ENCODE data around the gene CCDC27.

DNA sequence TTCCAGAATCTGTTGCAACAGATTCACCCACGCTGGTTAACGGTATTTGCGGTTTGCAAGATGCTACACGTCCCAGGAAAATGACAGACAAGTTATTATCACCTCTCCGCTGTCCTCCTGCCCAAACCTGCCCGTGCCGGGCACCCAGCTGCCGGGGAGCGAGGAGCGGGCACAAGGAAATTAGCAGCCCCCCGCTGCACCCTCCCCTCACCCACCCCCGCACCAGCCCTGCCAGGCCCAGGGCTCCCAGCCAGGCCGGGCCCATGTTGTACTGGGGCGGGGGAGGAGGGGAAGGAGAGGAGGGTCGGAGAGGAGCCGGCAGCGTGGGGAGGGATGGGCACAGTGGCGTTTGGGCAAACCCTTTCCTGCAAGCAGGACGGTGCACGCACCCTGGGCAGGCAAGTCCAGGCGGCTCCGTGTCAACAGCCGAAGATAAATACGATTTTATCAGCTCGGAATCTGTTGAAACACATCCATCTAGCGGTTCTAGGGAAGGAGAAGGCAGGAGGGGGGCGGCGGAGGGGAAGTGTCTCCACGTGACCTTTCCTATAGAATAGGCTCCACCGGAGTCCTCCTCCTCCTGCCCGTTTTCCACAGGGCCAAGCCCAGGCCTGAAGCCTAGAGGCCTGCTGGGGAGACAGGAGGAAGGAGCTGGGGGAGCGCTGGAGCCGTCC, 35.1 kb upstream of the CCDC27 start:
- TF ChIP-seq, protein P1, sequence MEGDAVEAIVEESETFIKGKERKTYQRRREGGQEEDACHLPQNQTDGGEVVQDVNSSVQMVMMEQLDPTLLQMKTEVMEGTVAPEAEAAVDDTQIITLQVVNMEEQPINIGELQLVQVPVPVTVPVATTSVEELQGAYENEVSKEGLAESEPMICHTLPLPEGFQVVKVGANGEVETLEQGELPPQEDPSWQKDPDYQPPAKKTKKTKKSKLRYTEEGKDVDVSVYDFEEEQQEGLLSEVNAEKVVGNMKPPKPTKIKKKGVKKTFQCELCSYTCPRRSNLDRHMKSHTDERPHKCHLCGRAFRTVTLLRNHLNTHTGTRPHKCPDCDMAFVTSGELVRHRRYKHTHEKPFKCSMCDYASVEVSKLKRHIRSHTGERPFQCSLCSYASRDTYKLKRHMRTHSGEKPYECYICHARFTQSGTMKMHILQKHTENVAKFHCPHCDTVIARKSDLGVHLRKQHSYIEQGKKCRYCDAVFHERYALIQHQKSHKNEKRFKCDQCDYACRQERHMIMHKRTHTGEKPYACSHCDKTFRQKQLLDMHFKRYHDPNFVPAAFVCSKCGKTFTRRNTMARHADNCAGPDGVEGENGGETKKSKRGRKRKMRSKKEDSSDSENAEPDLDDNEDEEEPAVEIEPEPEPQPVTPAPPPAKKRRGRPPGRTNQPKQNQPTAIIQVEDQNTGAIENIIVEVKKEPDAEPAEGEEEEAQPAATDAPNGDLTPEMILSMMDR (IDR thresholded peaks at IDR 0.05; ENCODE audit: insufficient read depth, low read depth, low read length): no peak
- TF ChIP-seq EZH2 (IDR thresholded peaks at IDR 0.05; ENCODE audit: insufficient read depth, low read length): no peak
